ENCODE data around the gene NQO1.
"Not testable (repeated sequence)": the region's sequence is repeated elsewhere in the genome, so short reads cannot be mapped to it uniquely, and the experiment has no call there.

The NQO1 gene

DNA sequence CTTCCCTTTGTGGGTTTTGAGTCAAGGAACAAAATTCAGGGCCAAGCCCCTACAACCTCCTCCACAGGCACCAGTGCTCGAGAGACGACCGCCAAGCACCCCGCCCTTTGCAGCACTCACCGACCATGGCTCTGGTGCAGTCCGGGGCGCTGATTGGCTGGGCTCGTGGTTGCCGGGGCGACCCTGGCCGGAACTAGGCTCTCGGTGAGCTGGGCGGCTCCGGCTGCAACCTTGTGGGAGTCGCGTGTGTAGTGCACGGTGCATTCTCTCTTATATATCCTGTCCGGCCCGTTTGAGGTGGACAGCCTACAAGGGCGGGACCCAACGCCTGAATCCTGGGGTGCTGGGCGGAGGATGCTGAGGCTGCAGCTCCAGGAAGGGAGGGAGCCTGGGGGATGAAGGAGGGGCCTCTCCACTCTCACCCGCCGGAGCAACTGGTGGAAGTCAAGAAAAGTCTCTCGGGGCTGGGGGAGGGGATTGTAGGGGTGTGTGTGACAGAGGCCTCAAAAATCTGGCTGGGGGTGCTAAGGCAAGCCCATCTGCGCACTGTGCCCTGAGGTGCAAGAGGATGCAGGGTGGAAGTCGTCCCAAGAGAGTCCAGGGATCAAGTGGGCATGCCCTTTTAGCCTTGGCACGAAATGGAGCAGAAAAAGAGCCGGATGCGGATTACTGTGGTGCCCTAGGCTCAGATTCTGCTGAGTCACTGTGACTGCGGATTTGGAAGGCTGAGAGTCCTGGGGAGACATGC lies at the start of gene NQO1:
TSS of gene NQO1 (minus strand) at position 248 of the 748 bp plus-strand sequence. CDS start at position 127, 121 bp downstream.
- peak; percentile 84 for DNase-seq

GRCh38 chr16:69775563-69775962 lies 49.2 kb upstream of the NQO1 start:
- DNase-seq: no peak

DNA sequence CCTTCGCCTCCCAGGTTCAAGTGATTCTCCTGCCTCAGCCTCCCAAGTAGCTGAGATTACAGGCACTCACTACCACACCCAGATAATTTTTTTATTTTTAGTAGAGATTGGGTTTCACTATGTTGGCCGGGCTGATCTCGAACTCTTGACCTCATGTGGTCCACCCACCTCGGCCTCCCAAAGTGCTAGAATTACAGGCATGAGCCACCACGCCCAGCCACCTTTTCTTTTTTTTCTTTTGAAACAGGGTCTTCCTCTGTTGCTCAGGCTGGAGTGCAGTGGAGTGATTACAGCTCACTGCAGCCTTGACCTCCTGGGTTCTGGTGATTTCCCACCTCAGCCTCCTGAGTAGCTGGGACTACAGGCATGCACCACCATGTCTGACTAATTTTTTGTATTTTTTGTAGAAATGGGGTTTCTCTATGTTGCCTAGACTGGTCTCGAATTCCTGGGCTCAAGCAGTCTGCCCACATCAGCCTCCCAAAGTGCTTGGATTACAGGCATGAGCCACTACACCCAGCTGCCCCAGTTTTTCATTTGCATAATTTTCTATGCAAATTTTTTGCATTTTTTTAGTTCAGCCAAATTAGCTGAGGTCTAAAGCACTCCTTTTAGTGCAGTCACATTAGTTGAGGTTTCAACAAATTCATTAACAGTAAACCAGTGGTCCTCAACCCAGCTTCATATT lies 47.0 kb upstream of the NQO1 start:
- no peak for DNase-seq

GRCh38 chr16:69771651-69771967 lies 45.2 kb upstream of the NQO1 start:
- no peak for DNase-seq

GRCh38 chr16:69769404-69769803 lies 43.0 kb upstream of the NQO1 start:
- DNase-seq: no peak

DNA sequence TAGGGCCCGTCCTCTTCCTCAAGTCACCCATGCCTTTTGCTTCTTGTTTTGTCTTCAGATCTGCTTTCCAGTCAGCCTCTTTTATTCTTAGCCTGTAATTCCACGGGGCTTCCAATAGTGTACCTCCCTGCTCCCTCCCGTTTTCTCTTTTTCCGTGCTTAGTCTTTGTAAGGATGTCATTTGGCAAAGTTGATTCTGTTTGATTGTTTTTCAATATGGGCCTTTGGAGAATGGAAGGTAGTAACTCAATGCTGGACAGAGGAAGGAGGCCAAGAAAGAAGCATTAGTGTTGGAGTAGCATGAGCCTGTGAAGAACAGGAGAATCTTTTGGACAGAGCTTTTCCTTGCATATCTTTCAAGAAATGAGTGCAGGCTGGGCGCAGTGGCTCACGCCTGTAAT lies 42.3 kb upstream of the NQO1 start:
- no peak for DNase-seq

- DNase-seq: no peak
These were observed 41.3 kb upstream of the NQO1 start for GRCh38 chr16:69767459-69768229.

DNA sequence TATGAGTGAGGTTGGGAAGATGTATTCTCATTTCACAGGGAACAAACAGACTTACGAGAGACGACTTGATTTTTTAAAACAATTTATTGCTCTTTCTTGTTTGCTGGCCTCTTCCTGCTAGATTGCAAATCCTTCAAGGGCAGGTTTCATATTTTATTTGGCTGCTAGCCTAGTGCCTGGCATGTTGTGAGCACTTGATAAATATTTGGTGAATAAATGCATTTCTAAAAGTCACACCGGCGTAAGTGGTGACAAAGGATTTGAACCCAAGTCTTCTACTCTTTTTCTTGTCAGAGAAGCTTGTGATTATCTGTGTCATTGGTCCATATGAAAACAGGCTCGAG lies 37.2 kb upstream of the NQO1 start:
- DNase-seq: no peak

- no peak for DNase-seq
These were observed 36.6 kb upstream of the NQO1 start for GRCh38 chr16:69762814-69763598.

DNA sequence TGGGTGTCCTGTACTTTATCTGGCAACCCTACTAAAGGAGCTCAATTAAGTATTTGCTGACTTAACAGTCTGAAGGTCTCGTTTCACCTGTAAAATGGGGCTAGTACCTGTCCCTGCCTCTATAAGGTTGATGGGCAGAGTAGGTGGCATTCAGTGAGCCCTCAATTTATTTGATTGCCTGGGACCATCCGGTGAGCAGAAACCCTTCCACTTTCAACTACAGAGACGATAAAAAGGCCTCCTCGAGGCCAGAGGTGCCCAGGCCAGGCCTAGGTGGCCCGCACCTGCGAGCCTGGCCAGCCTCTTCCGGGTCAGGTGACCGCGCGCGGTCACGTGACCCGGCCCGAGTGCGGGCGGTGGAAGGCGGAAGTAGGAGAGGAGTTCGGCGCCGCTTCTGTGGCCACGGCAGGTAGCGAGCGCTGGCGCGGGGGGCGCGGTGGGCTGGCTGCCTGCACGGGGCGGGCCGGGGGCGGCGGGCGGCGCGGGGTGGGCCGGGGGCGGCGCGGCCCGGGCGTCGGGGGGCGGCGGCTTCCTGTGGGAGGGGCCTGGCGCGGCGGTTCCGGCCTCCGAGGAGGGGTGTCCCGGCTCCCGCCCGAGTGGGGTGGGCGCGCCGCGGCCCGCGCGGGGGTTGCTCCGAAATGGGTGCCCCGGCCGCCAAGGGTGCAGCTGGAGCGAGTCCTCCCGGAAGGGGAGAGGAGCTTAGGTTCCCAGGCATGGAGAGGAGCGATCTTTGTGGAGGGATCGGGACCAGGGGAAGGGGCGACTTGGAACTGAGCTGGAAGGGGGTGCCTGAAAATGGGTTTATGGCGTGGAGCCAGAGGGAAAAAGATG lies 35.8 kb upstream of the NQO1 start, which contains the start of gene WWP2:
TSS of gene WWP2 (plus strand) at position 350 of the 831 bp plus-strand sequence. CDS start 24,679 bp downstream, outside the sequence.
- DNase-seq: peak; percentile 77

DNA sequence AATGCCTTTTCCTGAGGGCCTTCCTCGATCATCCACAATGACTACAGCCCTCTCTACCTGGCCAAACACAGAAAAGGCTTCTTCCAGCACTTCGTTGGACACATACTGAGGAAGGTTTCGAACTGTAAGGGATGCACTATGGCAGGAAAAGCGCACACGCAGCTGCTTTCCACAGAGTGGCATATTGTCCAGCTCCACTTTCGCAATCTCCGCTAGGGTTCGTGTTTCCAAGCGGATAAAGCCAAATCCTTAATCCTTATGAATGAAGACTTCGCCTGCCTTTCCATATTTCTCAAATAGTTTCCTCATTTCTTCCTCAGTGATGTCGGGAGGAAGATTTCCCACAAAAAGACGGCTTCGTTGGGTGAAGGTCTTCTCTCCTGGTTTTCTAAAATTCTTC lies 31.0 kb upstream of the NQO1 start:
- DNase-seq: not testable (repeated sequence)

DNA sequence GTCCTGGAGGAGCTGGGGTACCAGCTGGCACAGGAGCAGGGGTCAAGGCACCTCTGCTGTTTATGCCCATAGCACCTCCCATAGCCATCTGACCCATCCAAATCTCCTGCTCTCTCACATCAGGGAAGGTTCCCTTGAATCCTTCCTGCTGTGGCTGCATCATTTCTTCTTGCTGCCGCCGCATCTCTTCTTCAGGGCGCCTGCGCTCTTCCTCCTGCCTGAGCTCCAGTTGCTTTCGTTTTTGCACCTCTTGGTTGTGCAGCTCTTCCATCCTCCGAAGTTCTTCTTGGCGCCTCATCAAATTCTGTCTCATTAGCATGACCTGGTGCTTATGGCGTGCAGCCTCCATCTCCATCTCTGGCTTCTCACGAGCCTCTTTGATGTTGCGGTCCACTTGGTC lies 30.3 kb upstream of the NQO1 start:
- no peak for DNase-seq

GRCh38 chr16:69754469-69755310 lies 28.3 kb upstream of the NQO1 start, which contains the start of gene NOB1:
Gene NOB1, minus strand, starts transcription at chr16:69754926. Its CDS starts 16 bp downstream, at chr16:69754910.
- peak; percentile 93 for DNase-seq

DNA sequence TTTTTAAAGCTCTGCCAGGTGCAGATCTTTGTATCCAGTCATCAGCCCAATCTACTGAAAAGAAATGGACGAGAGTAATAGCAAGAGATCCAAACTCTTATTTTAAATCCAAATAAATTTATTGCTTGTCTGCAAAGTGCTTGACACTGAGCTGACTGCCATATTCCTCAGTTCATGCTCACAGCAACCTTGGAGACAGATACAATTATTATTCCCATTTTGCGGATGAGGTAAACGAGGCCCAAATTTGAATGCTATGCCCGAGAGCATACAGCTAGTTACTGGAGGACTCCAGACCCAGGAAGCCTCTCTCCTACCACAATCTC lies 27.7 kb upstream of the NQO1 start:
- no peak for DNase-seq

DNA sequence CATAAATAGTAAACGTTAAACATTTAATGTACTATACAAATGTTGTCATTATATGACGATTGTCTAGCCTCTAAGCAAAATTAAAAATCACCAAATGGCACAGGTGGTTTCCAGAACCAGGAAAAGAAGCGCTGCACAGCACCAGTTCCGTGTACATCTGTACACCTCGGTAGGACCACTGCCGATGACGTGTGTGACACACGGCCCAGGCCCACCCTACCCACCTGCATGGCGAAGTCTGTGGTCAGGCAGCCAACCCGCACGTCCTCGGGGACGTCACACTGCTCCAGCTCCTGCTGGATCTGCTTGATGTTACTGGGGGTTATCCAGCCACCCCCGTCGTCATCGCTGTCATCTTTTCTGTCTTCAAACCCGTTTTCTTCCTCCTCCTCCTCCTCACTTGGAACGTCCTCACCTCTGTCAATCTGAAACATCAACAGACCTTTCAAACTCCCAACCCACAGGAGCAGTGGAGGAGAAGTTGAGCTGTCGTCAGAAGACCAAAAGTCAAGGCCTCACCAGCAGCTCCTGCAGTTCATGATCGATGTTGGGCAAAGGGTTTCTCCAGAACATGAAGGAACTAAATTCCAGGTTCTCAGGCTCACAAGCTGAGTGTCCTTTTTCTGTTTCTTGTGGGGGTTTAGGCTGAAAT lies 22.5 kb upstream of the NQO1 start:
- DNase-seq: no peak

DNA sequence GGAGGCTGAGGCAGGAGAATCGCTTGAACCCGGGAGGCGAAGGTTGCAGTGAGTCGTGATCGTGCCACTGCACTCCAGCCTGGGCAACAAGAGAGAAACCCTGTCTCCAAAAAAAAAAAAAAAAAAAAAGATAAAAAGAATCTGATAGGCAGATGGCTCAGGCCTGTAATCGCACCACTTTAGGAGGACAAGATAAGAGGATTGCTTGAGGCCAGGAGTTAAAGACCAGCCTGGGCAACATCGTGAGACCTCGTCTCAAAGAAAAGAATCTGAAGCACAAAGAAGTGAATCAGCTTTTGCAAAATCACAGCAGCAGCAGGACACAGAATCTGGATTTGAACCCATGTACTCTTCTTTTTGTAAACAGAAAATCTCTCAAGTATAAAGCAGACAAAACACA lies 20.8 kb upstream of the NQO1 start:
- no peak for DNase-seq

DNA sequence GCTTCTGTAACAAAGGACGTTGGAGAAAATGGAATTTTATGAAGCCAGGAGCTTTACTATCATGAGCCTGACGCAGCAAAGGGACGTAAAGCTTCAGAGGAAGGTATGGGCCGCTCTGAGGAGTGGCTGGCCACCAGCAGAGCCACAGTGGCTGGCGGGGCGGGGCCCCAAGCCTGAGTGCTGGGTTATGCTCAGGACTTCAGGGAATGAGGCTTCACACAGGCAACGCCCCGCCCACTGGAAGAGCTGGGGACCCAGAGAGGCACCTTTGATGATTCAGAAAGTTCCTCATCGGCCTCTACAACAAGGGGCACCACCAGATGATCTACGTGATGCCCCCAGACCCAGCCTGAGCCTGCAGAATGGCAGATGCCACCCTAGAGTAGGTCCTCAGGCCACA lies 19.6 kb upstream of the NQO1 start:
- no peak for DNase-seq

- DNase-seq: no peak
These were observed 18.9 kb upstream of the NQO1 start for GRCh38 chr16:69745232-69745612.

- DNase-seq: no peak
These were observed 18.2 kb upstream of the NQO1 start for GRCh38 chr16:69744363-69745231.
